CD4-positive, alpha-beta T cell treated with Interleukin-1 beta for 1 hour (primary cell): ENCODE measurements around the gene MUSTN1.

Source experiments
- DNase-seq, 2 donors: peaks; one replicate each; pipeline ENCODE4 v3.0.0-alpha.2; 2020 to 2022

Gene MUSTN1

DNA sequence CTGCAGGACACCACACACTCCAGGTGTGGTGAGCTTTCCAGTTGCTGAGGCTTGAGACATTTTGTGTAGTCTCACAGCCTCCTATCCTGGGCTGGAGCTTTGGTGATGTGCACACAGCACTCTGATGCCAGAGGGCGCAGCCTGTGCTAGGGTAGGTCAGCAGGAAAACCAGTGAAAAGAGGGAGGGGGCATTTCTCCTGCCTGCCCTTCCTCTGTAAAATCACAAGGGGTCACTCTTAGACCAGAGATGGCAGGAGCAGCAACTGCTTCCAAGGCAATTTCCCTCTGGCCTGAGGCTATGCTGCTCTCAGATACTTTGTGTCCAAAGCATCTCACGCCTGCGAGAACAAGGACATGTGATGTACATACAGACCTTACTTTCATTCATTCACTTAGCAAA, 16.5 kb upstream of the MUSTN1 start:
- peak; percentile 16 to 34 for DNase-seq

DNA sequence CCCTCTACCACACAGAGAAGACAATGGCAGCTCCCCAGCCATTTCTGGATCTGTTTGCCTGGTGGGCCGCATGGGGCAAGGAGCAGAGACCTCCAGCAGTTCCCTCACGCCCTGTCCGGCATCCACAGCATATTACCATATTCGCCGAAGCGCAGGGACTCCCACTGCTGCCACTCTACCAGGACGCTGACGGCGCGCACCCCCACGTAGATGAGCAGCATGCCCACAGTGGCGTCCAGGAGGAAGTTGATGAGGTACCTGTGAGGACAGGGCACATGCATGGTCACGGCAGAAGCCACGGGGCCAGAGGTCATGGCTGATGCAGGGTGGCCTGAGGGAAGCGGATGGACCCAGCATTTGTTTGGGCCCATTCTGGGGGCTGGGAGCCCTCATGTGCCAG, 14.8 kb upstream of the MUSTN1 start:
- no peak for DNase-seq

DNA sequence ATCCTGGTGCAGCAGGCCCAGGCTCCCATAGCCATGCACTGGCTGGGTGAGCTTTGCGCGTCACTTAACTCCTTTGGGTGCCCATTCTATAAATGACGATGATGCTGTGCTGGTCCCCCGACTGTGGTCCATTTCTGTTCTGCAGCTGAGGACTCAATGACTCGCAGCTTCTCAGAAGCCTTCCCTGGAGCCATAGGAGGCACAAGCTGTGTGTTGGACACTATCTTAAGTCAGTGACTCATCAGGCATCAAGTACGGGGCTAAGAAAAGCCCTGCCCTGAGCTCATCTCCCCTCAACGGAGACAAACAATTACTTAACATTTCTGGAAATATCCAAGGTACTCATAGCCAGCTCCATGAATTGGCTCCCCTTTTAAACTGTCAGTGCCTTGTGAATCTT, 13.8 kb upstream of the MUSTN1 start:
- DNase-seq, result no peak

DNA sequence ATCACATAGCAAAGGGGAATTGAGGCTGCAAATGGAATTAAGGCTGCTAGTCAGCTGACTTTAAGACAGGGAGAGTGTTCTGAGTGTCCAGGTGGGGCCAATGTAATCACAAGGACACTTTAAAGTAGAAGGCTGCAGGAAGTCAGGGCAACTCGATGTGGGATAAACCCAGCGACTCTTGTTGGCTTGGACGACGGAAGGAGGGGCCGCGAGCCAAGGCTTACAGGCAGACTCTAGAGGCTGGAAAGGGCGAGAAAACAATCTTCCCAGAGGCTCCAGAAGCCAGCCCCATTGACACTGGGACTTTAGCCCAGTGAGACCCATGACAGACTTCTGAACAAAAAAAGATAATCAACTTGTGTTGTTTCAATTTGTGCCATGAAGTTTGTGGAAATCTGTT, 12.9 kb upstream of the MUSTN1 start:
- DNase-seq, result no peak

DNA sequence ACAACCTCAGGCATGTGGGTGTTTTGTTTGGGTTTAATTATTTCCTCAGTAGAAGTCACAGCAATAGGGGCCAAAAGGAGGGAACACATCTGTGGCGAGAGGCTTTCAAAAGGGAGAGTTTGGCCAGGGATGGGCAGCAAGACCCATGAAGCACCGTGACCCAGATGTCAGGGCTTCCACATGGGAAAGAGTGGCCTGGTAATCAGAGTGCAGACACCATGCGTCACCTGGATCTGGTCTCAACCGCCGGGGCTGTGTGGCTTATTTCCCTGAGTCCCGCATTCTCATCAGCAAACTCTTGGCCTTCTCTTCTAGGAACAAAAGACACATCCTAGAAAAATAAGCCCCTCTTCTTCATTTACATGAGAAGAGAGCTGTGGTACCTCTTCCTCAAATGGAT, 12.4 kb upstream of the MUSTN1 start:
- DNase-seq, result no peak

DNA sequence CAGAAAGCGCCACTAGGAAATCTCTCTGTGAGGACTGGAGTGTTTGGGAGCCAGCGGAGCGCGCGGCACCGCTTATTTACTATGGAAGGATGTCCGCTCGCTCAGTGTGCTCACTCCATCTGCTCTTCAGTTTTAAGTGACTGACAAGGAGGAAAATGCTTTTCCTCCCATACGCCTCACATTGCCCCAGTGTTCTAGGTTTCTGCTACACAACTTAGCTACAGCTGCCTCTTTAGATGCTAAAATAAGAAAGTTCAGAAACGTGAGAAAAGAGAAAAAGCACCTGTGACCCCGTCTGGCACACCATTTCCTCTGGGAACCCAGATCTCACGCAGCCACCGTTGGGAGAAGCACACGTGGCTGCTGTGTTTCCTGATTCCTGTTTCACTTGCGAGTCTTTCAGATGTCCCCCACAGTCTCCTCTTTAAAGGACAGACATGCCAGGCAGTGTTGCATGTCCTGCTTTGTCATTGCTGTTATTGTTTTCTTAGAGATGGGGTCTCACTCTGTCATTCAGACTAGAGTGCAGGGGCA, 11.7 kb upstream of the MUSTN1 start:
- no peak for DNase-seq

DNA sequence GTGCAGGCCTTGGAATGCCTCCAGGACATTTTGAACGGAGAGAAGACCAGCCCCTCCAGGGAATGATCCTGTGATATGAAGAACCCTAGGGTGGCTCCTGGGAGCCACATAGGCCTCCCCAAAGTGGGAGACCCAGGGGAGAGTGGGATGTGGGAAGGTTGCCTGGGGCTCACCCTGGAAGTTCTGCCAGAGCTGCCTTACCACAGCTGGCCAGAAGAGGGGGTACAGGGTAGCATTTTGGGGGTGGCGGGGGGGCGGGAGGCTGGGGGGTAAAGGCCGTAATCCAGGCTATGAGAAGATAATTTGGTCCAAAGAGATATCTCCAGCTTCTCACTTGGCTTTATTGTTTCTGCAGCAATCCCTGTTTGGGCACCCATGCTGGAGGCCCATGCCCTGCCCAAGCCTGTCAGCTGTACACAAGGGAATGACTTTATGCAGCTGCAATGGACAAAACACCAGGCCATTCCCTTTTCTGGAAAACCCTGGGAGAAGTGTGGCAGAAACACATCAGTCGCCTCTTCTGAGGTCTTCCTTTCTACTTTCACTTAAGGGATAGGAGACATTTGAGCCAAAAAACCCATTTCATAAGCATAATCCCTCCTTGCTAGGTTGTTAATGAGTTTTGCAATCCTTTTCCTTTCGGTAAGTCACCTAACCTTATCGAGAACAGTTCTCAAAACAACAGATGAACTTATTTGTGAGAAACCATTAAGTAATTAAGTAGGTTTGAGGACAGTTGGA, 11.0 kb upstream of the MUSTN1 start:
- DNase-seq, result peak in 1 of 2 donors; percentile 7

DNA sequence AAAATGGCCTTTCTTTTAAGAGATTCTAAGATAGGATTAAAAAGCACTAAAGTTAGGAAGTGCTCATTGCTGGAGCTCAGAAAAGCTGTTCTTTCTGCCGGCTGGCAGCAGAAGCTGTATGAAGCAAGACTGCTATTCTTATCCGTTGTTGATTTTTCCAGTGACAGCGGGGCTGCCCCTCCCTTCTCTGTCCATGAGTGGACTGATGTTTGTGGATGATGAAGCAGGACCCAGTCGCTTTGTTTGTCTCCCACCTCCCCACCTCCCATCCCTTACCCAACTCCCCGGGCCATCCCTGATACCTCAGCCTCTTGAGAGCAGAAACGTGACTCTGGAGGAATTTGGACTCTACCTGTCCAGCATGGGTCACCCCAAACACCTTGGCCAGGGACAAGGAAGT, 10.3 kb upstream of the MUSTN1 start:
- DNase-seq, result no peak

DNA sequence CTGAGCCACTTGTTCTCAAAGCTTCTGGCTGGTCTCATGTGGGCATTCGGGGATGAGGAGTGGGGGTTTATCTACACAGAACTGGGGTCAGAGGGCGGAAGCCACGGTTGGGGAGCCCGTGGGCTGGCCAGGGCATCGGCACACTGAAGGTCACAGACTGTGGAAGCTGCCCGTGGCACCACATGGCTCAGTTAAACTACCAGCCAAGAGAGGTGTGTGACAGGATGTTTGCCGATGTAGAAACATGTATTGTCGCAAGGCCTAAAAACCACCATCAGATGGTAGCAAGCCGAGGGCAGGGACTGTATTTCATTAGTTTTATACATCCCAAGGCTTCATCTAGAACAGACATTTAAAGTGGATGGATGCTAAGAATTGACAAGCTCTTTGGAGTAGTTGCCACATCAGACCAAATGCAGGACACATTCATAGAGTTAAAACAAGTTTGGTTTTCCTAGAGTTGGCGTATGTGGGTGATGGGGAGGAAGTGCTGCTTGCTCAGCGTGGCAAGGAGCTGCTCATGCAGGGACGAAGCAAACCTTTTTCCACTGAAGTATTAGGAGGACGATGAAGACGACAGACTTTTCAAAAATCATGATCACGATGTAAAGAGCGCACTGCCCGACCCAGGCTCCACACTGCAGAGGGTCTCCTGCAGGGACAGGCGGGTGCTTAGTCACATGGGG, 9.6 kb upstream of the MUSTN1 start:
- DNase-seq, result no peak

DNA sequence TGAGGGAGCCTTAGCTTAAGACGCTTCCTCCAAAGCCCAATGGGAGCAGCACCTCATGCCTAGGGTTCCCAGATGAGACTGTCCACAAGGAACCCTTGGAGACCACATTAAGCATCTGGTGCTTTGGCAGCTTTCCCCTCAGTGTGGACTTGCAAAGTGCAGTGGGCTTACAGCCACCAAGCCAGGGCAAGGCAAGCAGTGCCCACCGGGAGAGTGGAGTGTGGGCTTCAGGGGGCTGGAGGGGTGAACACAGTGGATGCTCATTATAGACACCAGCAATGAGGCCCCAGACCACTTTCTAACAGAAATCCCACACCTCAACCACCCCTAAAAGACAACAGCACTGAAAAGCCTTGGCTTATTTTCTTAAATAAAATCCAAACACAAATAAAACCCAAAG, 9.1 kb upstream of the MUSTN1 start:
- no peak for DNase-seq

DNA sequence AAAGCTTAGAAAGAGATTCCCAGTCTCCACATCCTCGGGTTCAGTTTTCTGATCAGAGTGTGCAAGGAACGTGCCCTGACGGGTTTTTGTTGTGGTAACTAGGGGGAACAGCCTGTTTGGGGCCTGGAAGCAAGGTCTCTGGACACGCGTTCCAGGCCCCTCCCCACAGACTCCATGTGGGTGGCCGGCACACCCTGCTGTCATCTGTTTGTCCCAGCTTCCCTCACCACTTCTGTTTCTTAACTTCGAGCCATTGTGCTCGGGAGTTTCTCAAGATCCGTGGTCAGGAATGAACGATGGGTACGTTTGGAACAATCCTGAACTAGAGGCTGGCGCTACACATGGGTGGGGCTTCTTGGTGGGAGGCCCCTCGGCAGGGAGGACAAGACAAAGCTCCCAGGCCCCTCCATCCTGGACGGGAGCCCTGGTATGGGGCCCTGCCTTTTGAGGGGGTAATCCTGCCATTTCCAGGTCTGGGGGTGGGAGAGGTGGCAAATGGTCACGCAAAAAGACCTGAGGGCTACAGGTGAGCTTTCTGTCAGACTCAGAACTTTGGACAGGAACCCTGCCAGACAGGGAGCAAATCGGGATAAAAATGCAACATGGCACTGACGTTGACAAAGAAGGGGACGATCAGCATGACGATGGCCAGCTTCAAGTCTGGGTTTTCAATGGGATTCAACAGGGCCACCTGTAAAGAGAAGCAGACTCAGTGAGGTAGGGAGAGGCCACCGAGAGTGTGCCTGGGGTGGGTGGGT, 8.5 kb upstream of the MUSTN1 start:
- no peak for DNase-seq

DNA sequence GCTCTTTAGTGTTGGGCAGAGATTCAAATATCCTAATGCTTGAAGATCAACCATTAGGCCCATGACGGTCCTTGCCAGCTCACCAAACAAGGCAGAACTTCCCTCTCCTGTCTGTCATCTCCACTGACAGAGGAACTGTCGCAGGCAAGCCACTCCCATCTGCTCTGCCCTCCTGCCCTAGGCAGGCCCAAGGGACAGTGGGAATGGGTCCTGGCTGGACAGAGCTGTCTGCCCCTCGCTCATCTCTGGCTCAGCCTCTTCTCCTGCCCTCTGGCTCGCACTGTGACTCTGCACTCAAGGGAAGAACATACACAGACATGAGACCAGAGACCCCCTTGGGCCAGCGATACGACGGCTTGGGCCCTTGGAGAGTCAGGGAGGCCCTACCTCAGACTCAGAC, 7.6 kb upstream of the MUSTN1 start:
- DNase-seq, result no peak

DNA sequence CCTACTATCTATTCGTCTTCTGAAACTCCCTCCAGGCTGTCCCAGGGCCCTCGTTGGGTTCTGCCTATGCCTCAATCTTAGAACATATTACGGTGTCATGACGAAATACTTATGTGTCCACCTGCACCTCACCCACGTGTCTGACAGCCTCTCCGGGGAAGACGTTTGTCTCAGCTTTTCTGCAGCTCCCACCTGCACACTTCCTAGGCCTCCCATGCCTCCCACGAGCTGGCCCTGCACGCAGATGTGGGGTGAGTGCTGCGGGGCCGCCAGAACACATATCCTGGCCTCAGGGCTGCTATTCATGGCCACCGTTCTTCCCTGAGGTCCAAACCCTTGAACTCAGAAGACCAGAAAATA, 7.1 kb upstream of the MUSTN1 start:
- DNase-seq, result no peak

DNA sequence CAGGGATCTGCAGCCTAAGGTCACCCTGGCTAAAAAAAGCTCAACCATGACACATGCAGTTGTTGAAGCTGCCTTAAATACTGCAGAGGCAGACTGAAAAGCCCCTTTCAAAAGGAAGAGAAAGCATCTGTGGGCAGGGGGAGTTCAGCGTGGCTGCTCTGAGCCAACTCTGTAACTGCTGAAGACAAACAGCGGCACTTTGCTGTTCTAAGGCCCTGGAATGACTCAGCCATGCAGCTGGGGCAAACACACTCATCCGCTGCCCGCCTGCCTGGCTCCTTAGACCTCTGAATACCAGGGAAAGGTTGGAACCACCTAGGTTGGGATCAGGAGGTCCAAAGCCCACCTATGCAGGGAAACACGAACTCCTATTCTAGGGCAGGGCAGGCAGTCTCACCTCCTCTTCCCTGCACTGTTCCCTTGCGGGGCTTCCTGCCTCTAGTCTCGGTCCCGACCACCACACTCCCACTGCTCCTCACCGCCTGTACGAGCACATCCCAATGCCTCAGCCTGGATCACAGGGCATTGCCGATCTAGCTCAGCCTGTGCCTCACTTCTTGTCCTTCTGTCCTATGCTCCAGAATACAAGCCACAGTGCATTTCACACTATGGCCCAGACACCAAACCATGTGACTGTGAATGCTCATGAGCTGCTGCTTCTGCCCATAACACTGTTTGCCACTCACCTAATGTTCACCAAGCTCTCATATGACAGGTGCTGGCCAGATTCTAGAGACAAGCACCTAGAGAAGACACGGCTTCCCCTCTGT, 6.6 kb upstream of the MUSTN1 start:
- no peak for DNase-seq

DNA sequence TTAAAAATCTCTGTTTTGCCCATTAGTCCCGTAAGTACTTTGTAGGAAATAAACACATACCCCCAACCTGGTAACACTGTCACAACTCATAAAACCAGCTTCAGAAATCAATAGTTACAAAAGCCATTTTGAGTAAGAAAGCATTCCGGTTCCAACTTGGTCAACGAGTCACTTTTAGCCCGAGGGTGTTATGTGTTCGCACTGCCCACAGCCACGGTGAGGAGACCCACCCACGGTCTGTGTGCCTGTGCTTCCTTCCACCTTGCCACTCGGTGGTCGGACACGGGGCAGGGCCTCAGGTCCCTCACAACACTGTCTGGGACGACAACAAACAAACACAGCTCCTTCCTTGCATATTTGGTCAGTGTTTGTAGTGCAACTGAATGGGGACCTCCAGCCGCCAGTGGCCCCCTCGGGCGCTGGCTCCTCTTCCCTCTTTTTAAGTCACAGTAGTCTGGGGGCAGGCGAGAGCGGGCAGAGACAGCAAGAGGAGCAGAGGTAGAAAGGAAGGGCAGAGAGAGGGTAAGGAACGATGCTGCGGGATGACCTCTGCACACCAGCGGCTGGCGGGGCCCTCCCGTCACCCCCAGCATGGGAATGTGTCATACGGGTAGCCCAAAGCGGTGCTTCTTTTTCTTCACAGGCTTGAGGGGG, 5.2 kb upstream of the MUSTN1 start:
- DNase-seq, result no peak

DNA sequence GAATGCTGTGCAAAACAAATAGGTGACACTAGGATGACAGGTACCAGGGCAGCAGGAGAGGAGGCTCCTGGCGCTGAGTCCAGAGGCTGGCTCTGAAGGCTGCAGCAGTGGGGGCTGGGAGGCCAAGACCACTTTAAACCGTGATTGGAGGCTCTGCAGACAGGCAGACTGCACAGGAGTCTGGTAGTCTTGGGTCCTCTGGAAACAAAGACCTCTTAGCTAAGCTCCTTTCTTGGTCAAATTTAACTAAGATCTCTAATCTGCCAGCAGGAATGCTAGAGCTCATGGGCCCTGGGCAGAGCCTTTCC, 4.4 kb upstream of the MUSTN1 start:
- DNase-seq, result no peak

DNA sequence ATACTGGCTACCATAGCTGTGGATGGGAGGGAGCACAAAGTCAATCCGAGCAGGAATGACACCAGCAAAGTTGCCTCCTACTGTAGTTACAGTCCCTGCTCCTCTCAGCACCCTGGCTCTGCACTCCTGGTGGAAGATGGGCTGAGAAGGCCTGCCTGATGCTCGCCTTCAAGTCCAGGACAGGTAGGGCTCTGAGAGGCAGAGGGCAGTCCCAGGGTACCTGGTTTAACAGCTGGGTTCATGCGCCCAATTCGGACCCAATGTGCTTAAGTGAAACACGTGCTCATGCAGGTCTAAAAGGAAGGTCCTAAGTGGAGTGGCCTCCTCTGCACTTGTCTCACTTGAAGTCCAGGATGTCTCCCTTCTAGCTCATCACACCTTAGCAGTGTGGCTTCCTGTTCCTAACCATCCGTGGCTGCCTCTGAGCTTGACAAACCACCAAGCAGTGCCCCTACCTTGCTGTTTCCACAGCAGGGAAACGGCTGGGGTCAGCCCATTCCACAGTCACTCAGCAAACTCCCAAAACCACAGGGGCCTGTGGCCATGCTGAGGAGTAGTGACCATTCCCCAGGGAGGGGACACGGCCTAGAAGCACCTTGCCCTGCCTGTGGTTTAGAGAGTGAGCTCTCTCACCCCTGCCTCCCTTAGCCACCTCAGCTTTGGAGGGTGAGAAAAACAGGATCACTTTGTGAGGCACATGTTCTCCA, 3.9 kb upstream of the MUSTN1 start:
- peak in 1 of 2 donors; percentile 23 for DNase-seq

DNA sequence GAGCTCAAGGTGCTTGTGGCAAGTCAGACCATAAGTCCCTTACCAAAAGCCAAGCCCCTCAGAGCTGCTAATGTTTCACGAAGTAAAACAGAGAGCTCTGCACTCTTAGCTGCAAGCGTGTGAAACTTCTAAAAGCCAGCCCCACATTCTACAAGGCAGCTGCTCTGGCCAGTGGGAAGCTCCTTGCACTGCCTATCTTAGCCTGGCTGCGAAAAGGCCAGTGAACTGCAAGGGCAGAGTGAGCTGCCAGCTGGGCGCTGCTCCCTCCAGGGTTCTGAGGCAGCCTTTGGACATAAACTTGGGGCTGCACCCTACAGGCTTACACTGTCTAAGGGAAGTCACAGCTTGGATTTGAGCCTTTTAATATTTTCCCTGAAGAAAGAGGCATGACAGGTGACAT, 2.2 kb upstream of the MUSTN1 start:
- no peak for DNase-seq

DNA sequence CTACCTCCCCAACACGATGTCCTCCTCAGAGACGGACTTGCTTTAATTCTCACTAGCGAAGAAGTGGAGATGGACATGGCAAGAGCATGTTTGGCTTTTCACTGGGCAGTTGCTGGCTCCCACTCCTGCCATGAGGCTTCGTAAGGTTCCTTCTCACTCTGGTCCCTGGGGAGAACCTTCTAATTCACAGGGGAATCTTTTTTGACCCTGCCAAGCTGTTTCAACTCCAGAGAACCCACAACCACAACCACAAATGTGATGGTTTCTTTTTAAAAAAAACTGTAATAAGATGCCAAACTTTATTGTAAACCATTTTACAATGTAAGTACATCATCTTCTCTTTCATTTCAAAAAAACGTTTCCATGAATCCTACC, 1.6 kb upstream of the MUSTN1 start:
- no peak for DNase-seq

DNA sequence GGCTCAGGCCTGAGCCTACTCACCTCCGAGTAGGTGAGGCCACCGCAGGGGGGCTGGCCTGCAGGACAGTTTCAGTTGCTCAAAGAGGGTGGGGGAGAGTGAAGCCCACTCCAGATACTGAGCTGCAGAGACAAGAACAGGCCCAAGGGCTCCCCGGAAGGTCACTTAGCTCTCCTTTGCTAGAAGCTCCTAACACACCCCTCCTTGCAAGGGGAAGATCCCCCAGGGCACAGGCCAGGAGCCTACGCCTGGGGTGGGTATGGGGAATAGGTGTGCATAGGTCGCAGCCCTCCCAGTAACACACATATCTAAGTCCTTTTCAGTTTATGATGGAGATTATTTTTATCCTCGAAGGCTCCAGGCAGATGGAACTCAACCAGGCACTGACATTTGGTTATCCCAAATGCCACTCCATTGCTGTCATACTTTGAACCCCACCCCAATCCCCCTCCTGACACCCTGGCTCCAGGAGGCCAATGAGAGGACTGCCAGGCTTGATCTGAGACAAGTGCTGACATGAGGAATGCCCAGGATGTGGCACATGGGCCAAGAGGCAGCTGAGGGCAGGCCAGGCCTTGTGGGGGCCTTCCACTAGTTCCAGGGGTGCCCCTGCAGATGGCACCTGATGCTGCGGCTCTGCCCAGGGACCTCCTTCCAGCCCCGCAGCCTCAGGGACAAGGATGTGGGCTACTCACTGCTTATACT, 1.1 kb upstream of the MUSTN1 start:
- DNase-seq, result no peak

DNA sequence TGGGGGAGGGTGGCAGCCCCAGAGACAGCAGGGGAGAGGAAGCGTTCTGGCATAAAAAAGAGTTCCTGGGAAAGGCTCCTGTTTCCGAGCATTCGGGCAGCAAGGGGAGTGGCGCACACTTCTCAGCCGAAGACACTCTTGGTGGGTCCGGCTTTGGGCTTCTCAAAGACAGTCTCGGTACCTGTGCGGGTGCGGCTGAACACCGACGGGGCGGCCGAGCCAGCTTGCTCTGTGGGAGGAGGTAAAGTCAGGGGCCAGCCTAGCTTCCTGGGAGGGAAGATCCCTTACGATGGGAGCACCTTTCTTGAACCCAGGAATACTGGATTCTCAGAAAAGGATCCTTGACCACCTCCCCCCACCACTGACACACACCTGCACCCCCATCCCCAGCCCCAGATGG, 1.6 kb downstream of the MUSTN1 start:
- no peak for DNase-seq
